ENCODE measurements around the gene FHL1.
A peak's percentile ranks its signal among the peaks of the same experiment; 100 is the strongest.

FHL1 gene

GRCh38 chrX:136186023-136186413 lies 38.7 kb downstream of the FHL1 start:
- no peak for DNase-seq (ENCODE audit: low read depth)

DNA sequence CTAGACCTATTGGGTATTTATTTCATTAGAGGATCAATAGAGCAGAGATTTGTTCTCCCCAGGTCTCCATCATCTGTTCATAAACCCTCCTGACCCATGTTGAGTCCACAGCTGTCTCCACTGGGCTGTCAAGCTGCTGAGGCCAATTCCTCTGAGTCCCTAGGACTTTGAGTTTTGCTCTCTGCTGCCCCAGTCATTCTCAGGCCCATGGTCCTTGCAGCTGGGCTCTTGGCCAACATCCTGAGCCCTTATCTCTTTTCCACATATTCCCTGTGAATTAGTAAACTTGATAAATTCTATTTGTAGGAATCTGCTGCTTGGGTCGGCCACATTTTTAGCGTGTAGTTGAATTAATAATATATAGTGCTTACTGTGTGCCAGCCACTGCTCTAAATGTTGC lies 41.9 kb downstream of the FHL1 start:
- no peak for DNase-seq (ENCODE audit: low read depth)

DNA sequence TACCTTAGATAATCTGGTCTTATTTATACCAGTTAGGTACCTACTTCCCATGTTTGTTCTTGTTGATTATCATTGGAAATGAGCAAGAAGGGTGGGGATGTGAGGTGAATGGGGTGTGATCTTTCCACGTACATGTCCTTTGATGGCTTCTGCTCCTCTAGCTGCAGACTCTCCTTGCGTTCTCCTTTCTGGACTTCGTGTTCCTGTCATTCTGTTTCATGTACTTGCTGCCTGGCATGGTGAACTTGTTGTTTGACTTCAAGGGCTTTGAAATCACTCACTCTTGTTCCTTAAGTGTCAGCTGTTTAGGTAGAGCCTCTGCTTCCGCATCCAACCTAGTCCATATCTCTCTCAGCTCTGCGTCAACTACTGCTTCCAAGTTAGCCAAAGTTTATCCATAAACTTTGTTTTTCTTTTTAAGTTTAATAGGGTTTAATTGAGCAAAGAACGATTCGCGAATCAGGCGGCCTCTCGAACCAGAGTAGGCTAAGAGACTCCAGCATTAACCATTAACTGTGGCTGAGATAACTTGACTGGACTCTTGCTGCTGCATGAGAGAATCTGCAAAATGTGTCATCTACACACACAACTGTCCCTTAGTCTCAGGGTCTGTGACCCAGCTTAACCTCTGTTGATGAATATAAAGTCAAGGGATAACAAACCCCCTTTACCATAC lies 42.8 kb downstream of the FHL1 start:
- no peak for DNase-seq (ENCODE audit: low read depth)

- no peak for DNase-seq (ENCODE audit: low read depth)
Observed at GRCh38 chrX:136191171-136191570, 43.8 kb downstream of the FHL1 start.

DNA sequence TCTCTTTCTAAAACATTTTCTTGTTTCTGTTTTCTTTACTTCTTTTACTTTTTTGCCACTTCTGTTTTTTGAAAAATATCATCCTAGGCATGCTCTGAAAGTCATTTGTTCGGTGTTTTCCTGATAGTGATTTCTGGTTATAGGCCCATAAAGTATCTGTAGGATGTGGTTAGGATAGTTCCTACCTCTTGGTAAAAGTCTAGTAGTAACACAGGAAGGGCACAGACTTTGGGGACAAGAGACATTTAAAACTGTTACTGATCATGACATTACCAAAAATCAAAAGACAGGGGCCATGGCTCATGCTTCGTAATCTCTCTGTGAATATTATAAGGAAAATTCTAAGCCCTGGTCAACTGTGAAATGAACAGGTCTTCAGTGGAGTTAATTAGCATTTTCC lies 44.8 kb downstream of the FHL1 start:
- DNase-seq (ENCODE audit: low read depth) = no peak

GRCh38 chrX:136192839-136193414 lies 45.6 kb downstream of the FHL1 start:
- peak; percentile 82 for DNase-seq (ENCODE audit: low read depth)

GRCh38 chrX:136193771-136194170 lies 46.4 kb downstream of the FHL1 start:
- no peak for DNase-seq (ENCODE audit: low read depth)

GRCh38 chrX:136194536-136194935 lies 47.2 kb downstream of the FHL1 start:
- DNase-seq (ENCODE audit: low read depth) = no peak

- no peak for DNase-seq (ENCODE audit: low read depth)
Observed at GRCh38 chrX:136195247-136195646, 47.9 kb downstream of the FHL1 start.

- peak; percentile 93 for DNase-seq (ENCODE audit: low read depth)
Observed at GRCh38 chrX:136196691-136197155, 49.4 kb downstream of the FHL1 start.

GRCh38 chrX:136198010-136198409 lies 50.7 kb downstream of the FHL1 start:
- DNase-seq (ENCODE audit: low read depth) = peak; percentile 51

DNA sequence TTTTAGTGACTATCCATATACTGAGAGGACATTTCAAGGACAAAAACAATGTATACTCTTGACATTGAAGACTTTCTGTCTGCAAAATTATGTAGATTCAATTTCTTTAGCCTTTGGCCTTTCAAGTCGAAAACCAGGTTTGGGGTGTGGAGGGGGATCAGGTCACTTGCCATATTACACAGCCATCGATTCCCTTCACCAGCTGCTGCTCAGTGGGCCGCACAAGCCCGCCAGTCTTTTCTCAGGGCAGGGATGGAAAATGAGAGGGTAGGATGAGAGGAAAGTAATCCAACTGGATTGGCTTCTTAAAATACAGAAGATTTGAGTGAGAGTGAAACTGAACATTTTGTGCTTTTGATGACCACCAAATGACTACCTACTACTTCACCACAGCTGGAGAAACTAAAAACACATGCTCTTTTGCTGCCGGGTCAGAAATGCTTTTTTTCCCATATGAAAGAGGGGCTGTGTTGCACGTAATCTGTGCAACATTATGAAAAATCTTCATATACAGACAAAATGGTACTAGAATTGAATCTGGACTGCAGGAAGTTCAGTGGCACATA lies 51.4 kb downstream of the FHL1 start:
- DNase-seq (ENCODE audit: low read depth) = no peak

DNA sequence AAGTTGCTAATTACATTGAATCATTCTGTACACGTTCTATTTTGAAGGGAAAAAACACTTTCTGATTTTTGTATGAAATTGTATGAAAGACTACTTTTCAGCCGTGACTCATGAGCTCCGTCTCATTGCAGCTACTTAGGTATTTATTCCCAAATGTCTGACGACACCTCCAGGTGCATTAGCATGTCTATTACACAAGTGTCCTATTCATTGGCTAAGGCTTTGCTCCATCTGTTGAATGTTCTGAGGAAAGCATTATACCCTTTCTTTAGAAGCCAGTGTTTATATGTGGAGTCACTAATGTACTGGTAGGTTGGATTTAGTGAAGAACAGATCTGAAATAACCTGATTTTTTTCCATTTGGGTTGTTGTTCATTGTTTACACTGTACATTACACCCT lies 52.0 kb downstream of the FHL1 start:
- peak; percentile 43 for DNase-seq (ENCODE audit: low read depth)

- DNase-seq (ENCODE audit: low read depth) = peak; percentile 73
Observed at GRCh38 chrX:136200466-136200865, 53.1 kb downstream of the FHL1 start.

GRCh38 chrX:136201601-136202000 lies 54.3 kb downstream of the FHL1 start:
- no peak for DNase-seq (ENCODE audit: low read depth)

GRCh38 chrX:136202889-136203288 lies 55.6 kb downstream of the FHL1 start:
- DNase-seq (ENCODE audit: low read depth) = peak; percentile 84

- DNase-seq (ENCODE audit: low read depth) = no peak
Observed at GRCh38 chrX:136203438-136203837, 56.1 kb downstream of the FHL1 start.

DNA sequence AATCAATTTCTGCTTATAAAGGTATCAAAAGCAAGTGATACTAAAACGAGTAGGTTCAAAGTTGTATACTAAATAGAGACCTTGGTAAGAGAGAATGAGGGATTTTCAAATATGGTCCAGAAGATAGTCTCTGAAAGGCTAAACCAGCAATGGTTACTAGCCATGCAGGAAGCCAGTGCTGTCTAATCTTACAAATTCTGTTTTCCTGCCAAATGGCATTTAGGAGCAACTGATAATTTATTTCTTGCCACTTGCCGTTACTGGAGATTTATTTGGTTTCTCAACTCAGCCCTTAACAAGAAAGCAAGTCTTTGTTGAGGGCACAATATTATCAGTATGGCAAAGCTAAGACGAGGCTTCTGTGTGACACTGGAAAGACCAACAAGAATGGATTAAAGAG lies 56.6 kb downstream of the FHL1 start:
- no peak for DNase-seq (ENCODE audit: low read depth)

DNA sequence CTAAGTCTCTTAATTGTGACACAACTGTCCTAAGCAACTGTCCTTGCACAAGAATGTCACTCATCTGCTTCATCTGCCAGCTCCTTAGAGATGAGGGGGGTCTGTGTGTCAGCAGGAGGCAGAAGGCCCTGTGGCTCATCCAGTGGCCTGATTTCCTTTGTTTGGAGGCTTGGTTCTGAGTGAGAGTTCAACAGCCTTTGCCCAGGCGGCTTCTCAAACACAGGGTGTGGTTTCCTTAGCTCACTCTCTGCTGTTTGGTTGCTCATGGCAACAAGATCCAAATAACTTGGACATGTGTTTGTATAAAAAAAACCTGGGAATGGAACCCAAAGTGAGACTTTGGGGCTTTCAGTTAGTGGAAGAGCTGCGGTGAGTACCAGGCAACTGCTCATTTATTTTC lies 57.2 kb downstream of the FHL1 start:
- peak; percentile 78 for DNase-seq (ENCODE audit: low read depth)

GRCh38 chrX:136205882-136206380 lies 58.6 kb downstream of the FHL1 start:
- DNase-seq (ENCODE audit: low read depth) = no peak

GRCh38 chrX:136206916-136207315 lies 59.6 kb downstream of the FHL1 start:
- DNase-seq (ENCODE audit: low read depth) = no peak

DNA sequence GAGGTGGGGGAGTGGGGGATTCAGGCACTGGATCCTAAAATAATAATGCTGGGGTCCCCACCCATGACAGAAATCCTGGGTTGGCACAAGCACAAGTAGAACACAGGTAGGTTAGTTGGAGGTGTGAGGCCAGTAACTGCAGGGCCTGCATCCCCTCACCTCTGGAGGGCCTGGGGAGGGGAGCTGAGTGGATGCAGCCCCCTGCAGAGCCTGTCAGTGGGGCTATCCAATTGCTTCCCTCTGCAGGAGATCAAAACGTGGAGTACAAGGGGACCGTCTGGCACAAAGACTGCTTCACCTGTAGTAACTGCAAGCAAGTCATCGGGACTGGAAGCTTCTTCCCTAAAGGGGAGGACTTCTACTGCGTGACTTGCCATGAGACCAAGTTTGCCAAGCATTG lies 60.2 kb downstream of the FHL1 start:
- DNase-seq (ENCODE audit: low read depth) = no peak

DNA sequence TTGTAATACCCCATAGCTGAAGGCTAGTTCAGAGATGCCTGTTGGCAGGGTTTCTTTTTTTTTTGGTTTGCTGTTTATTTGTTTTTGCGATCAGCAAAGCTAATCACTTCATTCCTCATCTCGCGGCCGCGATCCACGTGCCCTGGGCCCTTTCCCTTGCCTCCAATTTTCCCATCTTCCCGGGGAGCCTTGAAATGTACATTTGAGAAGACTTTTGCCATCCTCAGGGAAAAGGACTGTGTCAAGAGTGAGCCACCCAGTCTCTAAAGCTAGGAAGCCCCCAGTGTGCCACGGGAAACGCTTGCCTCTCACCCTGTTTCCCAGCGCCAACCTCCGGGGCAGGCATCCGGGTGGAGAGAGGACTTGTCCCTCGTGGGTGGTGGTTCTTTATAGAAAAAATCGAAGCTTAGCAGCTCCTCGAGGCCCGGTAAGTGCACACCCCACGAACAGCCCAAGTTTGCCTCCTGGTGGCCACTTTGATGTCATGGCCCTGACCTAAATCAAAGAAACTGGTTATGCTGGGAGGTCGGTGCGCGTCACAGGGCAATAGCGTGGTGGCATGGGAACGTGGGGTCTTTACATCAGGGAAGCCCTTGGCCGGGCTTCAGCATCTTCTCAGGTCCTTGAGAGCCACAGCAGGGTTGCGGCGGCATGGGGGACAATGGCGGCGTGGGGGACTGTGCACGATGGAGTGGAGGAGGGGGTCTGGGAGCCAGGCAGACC lies 61.8 kb downstream of the FHL1 start:
- DNase-seq (ENCODE audit: low read depth) = peak; percentile 60
